Measurements from ENCODE around the gene SMYD3.

DNA sequence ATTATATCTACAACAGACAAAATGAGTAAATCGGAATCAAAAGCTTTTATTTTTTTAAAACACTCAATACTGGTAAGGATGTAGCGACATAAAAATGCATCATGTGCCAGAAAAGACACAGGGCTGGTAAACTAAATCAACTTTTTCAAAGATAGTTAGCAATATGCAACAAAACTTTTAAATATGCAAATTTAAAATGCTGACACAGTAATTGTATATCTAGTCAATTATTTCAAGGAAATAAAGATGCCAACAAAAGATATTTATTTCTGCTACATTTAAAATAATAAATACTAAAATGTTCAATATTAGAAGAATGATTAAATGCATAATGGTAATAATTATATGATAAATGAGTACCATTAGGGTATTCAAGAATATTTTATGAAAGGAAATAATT lies 295.1 kb downstream of the SMYD3 start:
- no peak for TF ChIP-seq POLR2A (IDR thresholded peaks at IDR 0.05)
- TF ChIP-seq, protein P1, sequence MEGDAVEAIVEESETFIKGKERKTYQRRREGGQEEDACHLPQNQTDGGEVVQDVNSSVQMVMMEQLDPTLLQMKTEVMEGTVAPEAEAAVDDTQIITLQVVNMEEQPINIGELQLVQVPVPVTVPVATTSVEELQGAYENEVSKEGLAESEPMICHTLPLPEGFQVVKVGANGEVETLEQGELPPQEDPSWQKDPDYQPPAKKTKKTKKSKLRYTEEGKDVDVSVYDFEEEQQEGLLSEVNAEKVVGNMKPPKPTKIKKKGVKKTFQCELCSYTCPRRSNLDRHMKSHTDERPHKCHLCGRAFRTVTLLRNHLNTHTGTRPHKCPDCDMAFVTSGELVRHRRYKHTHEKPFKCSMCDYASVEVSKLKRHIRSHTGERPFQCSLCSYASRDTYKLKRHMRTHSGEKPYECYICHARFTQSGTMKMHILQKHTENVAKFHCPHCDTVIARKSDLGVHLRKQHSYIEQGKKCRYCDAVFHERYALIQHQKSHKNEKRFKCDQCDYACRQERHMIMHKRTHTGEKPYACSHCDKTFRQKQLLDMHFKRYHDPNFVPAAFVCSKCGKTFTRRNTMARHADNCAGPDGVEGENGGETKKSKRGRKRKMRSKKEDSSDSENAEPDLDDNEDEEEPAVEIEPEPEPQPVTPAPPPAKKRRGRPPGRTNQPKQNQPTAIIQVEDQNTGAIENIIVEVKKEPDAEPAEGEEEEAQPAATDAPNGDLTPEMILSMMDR (IDR thresholded peaks at IDR 0.05) = no peak
- no peak for TF ChIP-seq POLR2AphosphoS5 (IDR thresholded peaks at IDR 0.05)
